ENCODE results near the gene PTPRN2. TPM values are rescaled to one million over a fixed set of nuclear protein-coding genes. Genes with fewer than 3 reads are reported as not detected.

Gene PTPRN2
- total RNA-seq, 1 experiment from 2014 or later: 0.11 TPM

DNA sequence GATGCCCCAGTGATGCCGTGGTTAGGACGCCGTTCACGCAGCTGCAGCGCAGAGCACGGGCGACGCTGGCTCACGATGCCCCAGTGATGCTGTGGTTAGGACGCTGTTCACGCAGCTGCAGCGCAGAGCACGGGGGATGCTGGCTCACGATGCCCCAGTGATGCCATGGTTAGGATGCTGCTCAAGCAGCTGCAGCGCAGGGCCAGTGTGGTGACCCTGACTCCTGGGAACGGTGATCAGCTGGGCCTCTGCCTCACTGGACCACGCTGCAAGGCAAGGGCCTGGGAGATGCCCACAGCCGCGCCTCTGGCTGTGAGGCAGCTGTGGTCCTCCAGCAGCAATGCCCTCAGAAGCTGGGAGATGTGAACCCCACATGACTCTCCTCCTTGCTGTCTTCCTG, 970.2 kb downstream of the PTPRN2 start:
- Histone ChIP-seq H3K36me3 (ENCODE audit: insufficient read depth, low read length, poor library complexity, severe bottlenecking) (no peaks in the 10 kb centered on the region), H3K4me3 (ENCODE audit: low read depth, low read length, poor library complexity, severe bottlenecking) (no peak overlapping the region), H3K9me3 (ENCODE audit: low read depth, low read length, poor library complexity, severe bottlenecking) (no peaks in the 10 kb centered on the region), H3K27ac (ENCODE audit: low read depth, low read length, poor library complexity, severe bottlenecking) (no peak overlapping the region), H3K4me1 (ENCODE audit: insufficient read depth, low read length, poor library complexity, severe bottlenecking) (peaks cover 5% of the 10 kb centered on the region), H3K27me3 (replicated peaks; ENCODE audit: insufficient read depth, low read depth, low read length, poor library complexity) (peaks cover 39% of the 10 kb centered on the region)
- intact Hi-C loops (cut with micrococcal nuclease; ENCODE audit: unreplicated experiment): no loop called here
- POLR2A ChIA-PET (ENCODE audit: low non-redundant PET): no interaction called here
- CTCF ChIA-PET: no interaction called here
- TF ChIP-seq, protein P1, sequence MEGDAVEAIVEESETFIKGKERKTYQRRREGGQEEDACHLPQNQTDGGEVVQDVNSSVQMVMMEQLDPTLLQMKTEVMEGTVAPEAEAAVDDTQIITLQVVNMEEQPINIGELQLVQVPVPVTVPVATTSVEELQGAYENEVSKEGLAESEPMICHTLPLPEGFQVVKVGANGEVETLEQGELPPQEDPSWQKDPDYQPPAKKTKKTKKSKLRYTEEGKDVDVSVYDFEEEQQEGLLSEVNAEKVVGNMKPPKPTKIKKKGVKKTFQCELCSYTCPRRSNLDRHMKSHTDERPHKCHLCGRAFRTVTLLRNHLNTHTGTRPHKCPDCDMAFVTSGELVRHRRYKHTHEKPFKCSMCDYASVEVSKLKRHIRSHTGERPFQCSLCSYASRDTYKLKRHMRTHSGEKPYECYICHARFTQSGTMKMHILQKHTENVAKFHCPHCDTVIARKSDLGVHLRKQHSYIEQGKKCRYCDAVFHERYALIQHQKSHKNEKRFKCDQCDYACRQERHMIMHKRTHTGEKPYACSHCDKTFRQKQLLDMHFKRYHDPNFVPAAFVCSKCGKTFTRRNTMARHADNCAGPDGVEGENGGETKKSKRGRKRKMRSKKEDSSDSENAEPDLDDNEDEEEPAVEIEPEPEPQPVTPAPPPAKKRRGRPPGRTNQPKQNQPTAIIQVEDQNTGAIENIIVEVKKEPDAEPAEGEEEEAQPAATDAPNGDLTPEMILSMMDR (conservative IDR thresholded peaks at IDR 0.05; ENCODE audit: low read depth, low read length): no peak
- no peak for TF ChIP-seq EZH2 (IDR thresholded peaks at IDR 0.05; ENCODE audit: borderline replicate concordance, low read depth, low read length, poor library complexity, severe bottlenecking)
- no peak for DNase-seq (ENCODE audit: low spot score)
- BruUV-seq (replicated peaks): no TSS peak

DNA sequence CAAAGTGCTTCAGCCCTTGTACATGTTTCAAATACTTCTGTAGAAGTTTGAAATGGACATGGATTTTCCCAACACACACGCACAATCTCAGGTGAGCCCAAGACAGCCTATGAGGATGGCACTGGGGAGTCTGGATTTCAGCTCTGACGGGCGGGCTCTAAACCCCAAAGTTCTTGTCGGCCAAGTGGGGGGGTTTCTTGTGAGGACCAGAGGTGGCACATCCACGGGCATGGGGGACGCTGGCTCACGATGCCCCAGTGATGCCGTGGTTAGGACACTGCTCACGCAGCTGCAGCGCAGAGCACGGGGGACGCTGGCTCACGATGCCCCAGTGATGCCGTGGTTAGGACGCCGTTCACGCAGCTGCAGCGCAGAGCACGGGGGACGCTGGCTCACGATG, 970.7 kb downstream of the PTPRN2 start:
- Histone ChIP-seq H3K36me3 (ENCODE audit: insufficient read depth, low read length, poor library complexity, severe bottlenecking) (no peaks in the 10 kb centered on the region), H3K4me3 (ENCODE audit: low read depth, low read length, poor library complexity, severe bottlenecking) (no peak overlapping the region), H3K9me3 (ENCODE audit: low read depth, low read length, poor library complexity, severe bottlenecking) (no peaks in the 10 kb centered on the region), H3K27ac (ENCODE audit: low read depth, low read length, poor library complexity, severe bottlenecking) (no peak overlapping the region), H3K4me1 (ENCODE audit: insufficient read depth, low read length, poor library complexity, severe bottlenecking) (peaks cover 5% of the 10 kb centered on the region), H3K27me3 (replicated peaks; ENCODE audit: insufficient read depth, low read depth, low read length, poor library complexity) (peaks cover 39% of the 10 kb centered on the region)
- CTCF ChIA-PET: no interaction called here
- no peak for TF ChIP-seq EZH2 (IDR thresholded peaks at IDR 0.05; ENCODE audit: borderline replicate concordance, low read depth, low read length, poor library complexity, severe bottlenecking)
- TF ChIP-seq, protein P1 (conservative IDR thresholded peaks at IDR 0.05; ENCODE audit: low read depth, low read length): no peak
- POLR2A ChIA-PET (ENCODE audit: low non-redundant PET): no interaction called here
- no TSS peak for BruUV-seq (replicated peaks)
- intact Hi-C loops (cut with micrococcal nuclease; ENCODE audit: unreplicated experiment): no loop called here
- DNase-seq (ENCODE audit: low spot score): no peak

DNA sequence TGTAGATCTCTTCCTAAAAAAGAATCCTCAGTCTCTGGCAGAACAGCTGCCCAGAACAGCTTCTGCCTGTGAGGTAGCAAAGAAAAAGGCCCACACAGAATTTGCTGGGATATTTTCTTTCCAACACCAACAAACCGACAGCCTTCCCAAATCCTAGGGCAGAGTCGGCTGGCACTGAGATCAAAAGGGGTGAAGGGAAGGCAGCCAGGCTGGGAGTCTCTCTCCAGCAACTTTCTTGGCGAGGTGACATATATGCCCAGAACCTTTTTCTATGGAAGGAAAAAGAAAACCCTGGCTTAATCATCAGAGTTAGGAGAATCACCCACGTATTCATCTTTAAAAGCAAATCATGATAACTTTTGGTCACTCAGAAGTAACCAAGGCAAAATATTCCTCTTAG, 971.2 kb downstream of the PTPRN2 start:
- no peaks in the 10 kb centered on the region for H3K36me3 ChIP-seq (ENCODE audit: insufficient read depth, low read length, poor library complexity, severe bottlenecking)
- no peak for TF ChIP-seq EZH2 (IDR thresholded peaks at IDR 0.05; ENCODE audit: borderline replicate concordance, low read depth, low read length, poor library complexity, severe bottlenecking)
- TF ChIP-seq, protein P1 (conservative IDR thresholded peaks at IDR 0.05; ENCODE audit: low read depth, low read length): no peak
- intact Hi-C loops (cut with micrococcal nuclease; ENCODE audit: unreplicated experiment): no loop called here
- no peak overlapping the region for H3K27ac ChIP-seq (ENCODE audit: low read depth, low read length, poor library complexity, severe bottlenecking)
- H3K4me3 ChIP-seq (ENCODE audit: low read depth, low read length, poor library complexity, severe bottlenecking): no peak overlapping the region
- peaks cover 5% of the 10 kb centered on the region for H3K4me1 ChIP-seq (ENCODE audit: insufficient read depth, low read length, poor library complexity, severe bottlenecking)
- no peaks in the 10 kb centered on the region for H3K9me3 ChIP-seq (ENCODE audit: low read depth, low read length, poor library complexity, severe bottlenecking)
- DNase-seq (ENCODE audit: low spot score): no peak
- ChIA-PET CTCF (no interaction called here), POLR2A (ENCODE audit: low non-redundant PET) (no interaction called here)
- BruUV-seq (replicated peaks): no TSS peak
- peaks cover 39% of the 10 kb centered on the region for H3K27me3 ChIP-seq (replicated peaks; ENCODE audit: insufficient read depth, low read depth, low read length, poor library complexity)

Measured in A673 (cell line).